ENCODE results near the gene TSPAN5. TPM values are rescaled to one million over a fixed set of nuclear protein-coding genes. Genes with fewer than 3 reads are reported as not detected.
"Not testable (repeated sequence)": the region's sequence is repeated elsewhere in the genome, so short reads cannot be mapped to it uniquely, and the experiment has no call there.

Gene TSPAN5
- total RNA-seq, 1 donor from 2014 or later = 1.4 TPM

GRCh38 chr4:98557194-98557892, 101.1 kb downstream of the TSPAN5 start:
- DNase-seq (ENCODE audit: low spot score) = no peak

GRCh38 chr4:98556451-98556850, 102.0 kb downstream of the TSPAN5 start:
- DNase-seq (ENCODE audit: low spot score) = no peak

- no peak for DNase-seq (ENCODE audit: low spot score)
These were observed 102.5 kb downstream of the TSPAN5 start for GRCh38 chr4:98555798-98556445.

- no peak for DNase-seq (ENCODE audit: low spot score)
These were observed 111.4 kb downstream of the TSPAN5 start for GRCh38 chr4:98546910-98547594.

- DNase-seq (ENCODE audit: low spot score) = no peak
These were observed 113.5 kb downstream of the TSPAN5 start for GRCh38 chr4:98544818-98545414.

GRCh38 chr4:98544141-98544817, 114.1 kb downstream of the TSPAN5 start:
- no peak for DNase-seq (ENCODE audit: low spot score)

- DNase-seq (ENCODE audit: low spot score) = no peak
These were observed 116.4 kb downstream of the TSPAN5 start for GRCh38 chr4:98542011-98542410.

- no peak for DNase-seq (ENCODE audit: low spot score)
These were observed 117.6 kb downstream of the TSPAN5 start for GRCh38 chr4:98540803-98541202.

- DNase-seq (ENCODE audit: low spot score) = no peak
These were observed 118.7 kb downstream of the TSPAN5 start for GRCh38 chr4:98539741-98540140.

GRCh38 chr4:98539299-98539698, 119.1 kb downstream of the TSPAN5 start:
- DNase-seq (ENCODE audit: low spot score) = no peak

GRCh38 chr4:98536631-98537030, 121.8 kb downstream of the TSPAN5 start:
- no peak for DNase-seq (ENCODE audit: low spot score)

- not testable (repeated sequence) for DNase-seq (ENCODE audit: low spot score)
These were observed 124.3 kb downstream of the TSPAN5 start for GRCh38 chr4:98534146-98534545.

- no peak for DNase-seq (ENCODE audit: low spot score)
These were observed 127.8 kb downstream of the TSPAN5 start for GRCh38 chr4:98530572-98530971.

- DNase-seq (ENCODE audit: low spot score) = no peak
These were observed 128.3 kb downstream of the TSPAN5 start for GRCh38 chr4:98529970-98530569.

GRCh38 chr4:98528882-98529281, 129.5 kb downstream of the TSPAN5 start:
- DNase-seq (ENCODE audit: low spot score) = no peak

GRCh38 chr4:98527534-98528269, 130.7 kb downstream of the TSPAN5 start:
- DNase-seq (ENCODE audit: low spot score) = no peak

- no peak for DNase-seq (ENCODE audit: low spot score)
These were observed 134.2 kb downstream of the TSPAN5 start for GRCh38 chr4:98524230-98524629.

GRCh38 chr4:98522636-98523395, 135.6 kb downstream of the TSPAN5 start:
- no peak for DNase-seq (ENCODE audit: low spot score)

- no peak for DNase-seq (ENCODE audit: low spot score)
These were observed 136.3 kb downstream of the TSPAN5 start for GRCh38 chr4:98522062-98522461.

- no peak for DNase-seq (ENCODE audit: low spot score)
These were observed 136.9 kb downstream of the TSPAN5 start for GRCh38 chr4:98521486-98521885.
